WTC11 (cell line): ENCODE measurements around the gene ARSB. TPM values are rescaled to one million over a fixed set of nuclear protein-coding genes. Genes with fewer than 3 reads are reported as not detected.

Experiments
- ATAC-seq: fragments of 200-7000 bp; cut with Tn5 transposase; 2 replicates; pipeline ENCODE4 v1.10.0; 2021; ENCODE audit warnings: mild to moderate bottlenecking, moderate library complexity
- CTCF ChIA-PET: fragments of 300-600 bp; sonication (Branson Sonifier 250); formaldehyde crosslinking; loops from one replicate; lab custom pipeline; 2021; ENCODE audit warnings: antibody characterized with exemption; lab: Charles Lee
- POLR2A ChIA-PET: fragments of 350-600 bp; sonication (Branson Sonifier 250); formaldehyde crosslinking; loops from one replicate; lab custom pipeline; 2021; ENCODE audit warnings: antibody characterized with exemption; lab: Charles Lee
- DNase-seq: peaks from one replicate; pipeline ENCODE4 v3.0.0; 2021; ENCODE audit warnings: low spot score
- H3K27ac Mint-ChIP-seq: 2 replicates; pipeline ENCODE4 v1.8.0; 2021; ENCODE audit warnings: mixed read lengths
- H3K27me3 Mint-ChIP-seq: 2 replicates; pipeline ENCODE4 v1.8.0; 2021; ENCODE audit warnings: low read depth, mild to moderate bottlenecking, moderate library complexity, mixed read lengths
- H3K36me3 Mint-ChIP-seq: 2 replicates; pipeline ENCODE4 v1.8.0; 2021; ENCODE audit warnings: mixed read lengths
- H3K4me1 Mint-ChIP-seq: 2 replicates; pipeline ENCODE4 v1.8.0; 2022; ENCODE audit warnings: mixed read lengths
- H3K4me3 Mint-ChIP-seq: 2 replicates; pipeline ENCODE4 v1.8.0; 2021; ENCODE audit warnings: mild to moderate bottlenecking, moderate library complexity, mixed read lengths
- H3K9me3 Mint-ChIP-seq: 2 replicates; pipeline ENCODE4 v1.8.0; 2021; ENCODE audit warnings: mixed read lengths
- CBFB ChIP-seq: sonication (generic); formaldehyde crosslinking; IDR thresholded peaks from 2 replicates; pipeline ENCODE4 v1.8.1; 2022; ENCODE audit warnings: mild to moderate bottlenecking, low read depth, missing genetic modification reagents
- ERG ChIP-seq: fragments of 250-450 bp; sonication (Bioruptor Pico); IDR thresholded peaks from 2 replicates; pipeline ENCODE4 v1.8.0; 2021; ENCODE audit warnings: mild to moderate bottlenecking
- ETV6 ChIP-seq: sonication (generic); formaldehyde crosslinking; IDR thresholded peaks from 2 replicates; pipeline ENCODE4 v1.8.1; 2022; ENCODE audit warnings: mild to moderate bottlenecking, missing genetic modification reagents
- TP53 ChIP-seq: sonication (generic); formaldehyde crosslinking; IDR thresholded peaks from 2 replicates; pipeline ENCODE4 v1.8.1; 2023; ENCODE audit warnings: mild to moderate bottlenecking, missing genetic modification reagents
- ZNF281 ChIP-seq: sonication (generic); formaldehyde crosslinking; IDR thresholded peaks from 2 replicates; pipeline ENCODE4 v1.8.0; 2023; ENCODE audit warnings: mild to moderate bottlenecking, missing genetic modification reagents
- ZNF416 ChIP-seq: fragments of 250-450 bp; sonication (Bioruptor Pico); IDR thresholded peaks from 2 replicates; pipeline ENCODE4 v1.9.0; 2021; ENCODE audit warnings: mild to moderate bottlenecking, inconsistent platforms
- total RNA-seq: library from RNA; stranded (reverse); gene quantifications from 3 replicates; pipeline ENCODE4 v1.2.3, GENCODE V29; 2021
- TF ChIP-seq, protein P1 (sequence below): fragments of 250-450 bp; sonication (Bioruptor Pico); IDR thresholded peaks from 2 replicates; pipeline ENCODE4 v1.9.0; 2021; ENCODE audit warnings: mild to moderate bottlenecking
- TF ChIP-seq, protein P2 (sequence below): sonication (generic); formaldehyde crosslinking; IDR thresholded peaks from 2 replicates; pipeline ENCODE4 v1.8.0; 2023; ENCODE audit warnings: missing genetic modification reagents, mild to moderate bottlenecking, borderline replicate concordance
- TF ChIP-seq, protein P3 (sequence below): sonication (generic); formaldehyde crosslinking; conservative IDR thresholded peaks from 2 replicates; pipeline ENCODE4 v1.8.1; 2023; ENCODE audit warnings: mild to moderate bottlenecking, low read depth, missing genetic modification reagents, moderate library complexity
- TF ChIP-seq, protein P4 (sequence below): sonication (generic); formaldehyde crosslinking; IDR thresholded peaks from 2 replicates; pipeline ENCODE4 v1.8.0; 2022; ENCODE audit warnings: mild to moderate bottlenecking, missing genetic modification reagents
- TF ChIP-seq, protein P5 (sequence below): fragments of 250-450 bp; sonication (Bioruptor Pico); IDR thresholded peaks from 2 replicates; pipeline ENCODE4 v1.9.0; 2021; ENCODE audit warnings: mild to moderate bottlenecking, borderline replicate concordance
- TF ChIP-seq, protein P6 (sequence below): sonication (generic); formaldehyde crosslinking; IDR thresholded peaks from 2 replicates; pipeline ENCODE4 v1.8.1; 2023; ENCODE audit warnings: mild to moderate bottlenecking, missing genetic modification reagents, moderate library complexity

The ARSB gene
- total RNA-seq, 1 experiment from 2014 or later: 9.7 TPM

DNA sequence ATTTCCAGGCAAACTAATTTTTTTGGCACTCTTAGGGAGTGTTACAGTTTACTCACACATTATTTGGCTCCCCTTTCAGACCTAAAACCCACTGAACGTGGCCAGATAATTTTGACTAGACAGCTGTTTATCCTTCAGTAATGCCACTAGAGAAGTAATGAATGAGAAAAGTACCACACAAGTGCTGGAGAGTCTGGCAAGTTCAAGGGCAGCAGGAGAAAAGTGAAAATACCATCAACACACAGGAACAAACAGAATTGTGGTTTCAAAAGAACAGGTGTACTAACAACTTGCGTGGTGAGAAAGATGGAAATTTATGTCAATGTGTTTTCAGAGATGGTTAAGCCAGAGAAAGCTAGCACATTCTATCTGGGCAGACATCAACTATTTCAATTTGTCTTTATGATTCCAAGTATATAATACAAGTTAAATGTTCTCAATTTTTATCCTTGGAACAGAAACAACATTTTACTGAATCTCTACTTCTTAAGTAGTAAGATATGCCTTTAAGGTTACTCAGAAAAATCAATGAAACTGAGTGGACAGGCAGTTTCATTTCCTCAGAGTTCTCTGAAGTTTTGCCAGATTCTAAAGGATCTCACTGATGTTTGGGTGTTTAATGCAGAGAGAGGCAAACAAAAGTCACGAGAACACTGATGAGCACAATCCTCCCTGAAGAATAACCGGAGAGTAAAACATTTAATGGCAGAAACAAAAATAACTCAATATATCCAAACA, 91.0 kb downstream of the ARSB start (continued):
- TF ChIP-seq ETV6 (CRISPR knock-in tag) (no peak), CBFB (CRISPR knock-in tag) (no peak), ERG (no peak)
- TF ChIP-seq, all 79 proteins: peak for 0

DNA sequence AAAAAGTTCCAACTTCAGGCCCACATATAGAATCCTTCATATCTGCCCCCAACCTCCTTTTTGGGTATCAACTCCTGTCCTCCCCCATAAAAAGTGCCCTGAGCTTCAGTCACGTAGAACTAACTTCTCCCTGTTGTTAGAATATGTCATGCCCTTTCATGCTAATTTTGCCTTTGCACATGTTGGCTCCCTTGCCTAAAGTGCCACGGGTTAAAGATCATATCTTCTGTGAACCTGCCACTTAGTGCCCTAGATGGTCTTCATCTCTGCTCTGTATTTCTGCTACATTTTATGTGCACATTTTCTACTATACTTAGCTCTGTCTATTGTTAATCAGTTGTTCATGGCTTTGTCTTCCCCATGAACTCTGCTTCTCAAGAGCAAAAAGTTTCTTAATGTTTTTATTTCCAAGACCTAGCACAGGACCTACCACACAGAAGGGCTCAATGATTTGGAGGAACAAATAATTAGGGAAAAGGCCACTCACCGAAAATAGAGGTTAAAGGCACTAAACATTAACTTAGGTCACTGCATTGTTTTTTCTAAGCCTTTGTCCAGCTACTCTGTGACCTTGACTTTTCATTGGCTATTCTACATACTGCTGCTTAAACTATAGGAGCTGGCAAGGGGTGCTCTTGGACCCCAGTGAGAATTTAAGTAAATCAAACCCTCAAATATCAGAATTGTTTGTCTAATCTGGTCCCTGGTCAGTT, 94.3 kb downstream of the ARSB start:
- Mint-ChIP-seq H3K9me3 (no peaks in the 10 kb centered on the region), H3K4me3 (no peak overlapping the region), H3K4me1 (peaks cover 5% of the 10 kb centered on the region; the same call in 1 of the 2 replicates), H3K27ac (no peak overlapping the region), H3K27me3 (no peaks in the 10 kb centered on the region), H3K36me3 (no peaks in the 10 kb centered on the region)
- ChIA-PET CTCF (interaction anchor here (1.2 to 1.5 kb wide), 2 partner anchors 9 to 118 kb away, joined by 3 to 4 read pairs; no protein-coding TSS in a partner anchor), POLR2A (no interaction called here)
- no peak for DNase-seq
- no peak for ATAC-seq
- TF ChIP-seq, protein P1, sequence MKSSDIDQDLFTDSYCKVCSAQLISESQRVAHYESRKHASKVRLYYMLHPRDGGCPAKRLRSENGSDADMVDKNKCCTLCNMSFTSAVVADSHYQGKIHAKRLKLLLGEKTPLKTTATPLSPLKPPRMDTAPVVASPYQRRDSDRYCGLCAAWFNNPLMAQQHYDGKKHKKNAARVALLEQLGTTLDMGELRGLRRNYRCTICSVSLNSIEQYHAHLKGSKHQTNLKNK (CRISPR knock-in tag): no peak
- TF ChIP-seq, protein P2, sequence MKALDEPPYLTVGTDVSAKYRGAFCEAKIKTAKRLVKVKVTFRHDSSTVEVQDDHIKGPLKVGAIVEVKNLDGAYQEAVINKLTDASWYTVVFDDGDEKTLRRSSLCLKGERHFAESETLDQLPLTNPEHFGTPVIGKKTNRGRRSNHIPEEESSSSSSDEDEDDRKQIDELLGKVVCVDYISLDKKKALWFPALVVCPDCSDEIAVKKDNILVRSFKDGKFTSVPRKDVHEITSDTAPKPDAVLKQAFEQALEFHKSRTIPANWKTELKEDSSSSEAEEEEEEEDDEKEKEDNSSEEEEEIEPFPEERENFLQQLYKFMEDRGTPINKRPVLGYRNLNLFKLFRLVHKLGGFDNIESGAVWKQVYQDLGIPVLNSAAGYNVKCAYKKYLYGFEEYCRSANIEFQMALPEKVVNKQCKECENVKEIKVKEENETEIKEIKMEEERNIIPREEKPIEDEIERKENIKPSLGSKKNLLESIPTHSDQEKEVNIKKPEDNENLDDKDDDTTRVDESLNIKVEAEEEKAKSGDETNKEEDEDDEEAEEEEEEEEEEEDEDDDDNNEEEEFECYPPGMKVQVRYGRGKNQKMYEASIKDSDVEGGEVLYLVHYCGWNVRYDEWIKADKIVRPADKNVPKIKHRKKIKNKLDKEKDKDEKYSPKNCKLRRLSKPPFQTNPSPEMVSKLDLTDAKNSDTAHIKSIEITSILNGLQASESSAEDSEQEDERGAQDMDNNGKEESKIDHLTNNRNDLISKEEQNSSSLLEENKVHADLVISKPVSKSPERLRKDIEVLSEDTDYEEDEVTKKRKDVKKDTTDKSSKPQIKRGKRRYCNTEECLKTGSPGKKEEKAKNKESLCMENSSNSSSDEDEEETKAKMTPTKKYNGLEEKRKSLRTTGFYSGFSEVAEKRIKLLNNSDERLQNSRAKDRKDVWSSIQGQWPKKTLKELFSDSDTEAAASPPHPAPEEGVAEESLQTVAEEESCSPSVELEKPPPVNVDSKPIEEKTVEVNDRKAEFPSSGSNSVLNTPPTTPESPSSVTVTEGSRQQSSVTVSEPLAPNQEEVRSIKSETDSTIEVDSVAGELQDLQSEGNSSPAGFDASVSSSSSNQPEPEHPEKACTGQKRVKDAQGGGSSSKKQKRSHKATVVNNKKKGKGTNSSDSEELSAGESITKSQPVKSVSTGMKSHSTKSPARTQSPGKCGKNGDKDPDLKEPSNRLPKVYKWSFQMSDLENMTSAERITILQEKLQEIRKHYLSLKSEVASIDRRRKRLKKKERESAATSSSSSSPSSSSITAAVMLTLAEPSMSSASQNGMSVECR (CRISPR knock-in tag): no peak
- no peak for TF ChIP-seq ZNF281 (CRISPR knock-in tag)
- TF ChIP-seq, protein P3, sequence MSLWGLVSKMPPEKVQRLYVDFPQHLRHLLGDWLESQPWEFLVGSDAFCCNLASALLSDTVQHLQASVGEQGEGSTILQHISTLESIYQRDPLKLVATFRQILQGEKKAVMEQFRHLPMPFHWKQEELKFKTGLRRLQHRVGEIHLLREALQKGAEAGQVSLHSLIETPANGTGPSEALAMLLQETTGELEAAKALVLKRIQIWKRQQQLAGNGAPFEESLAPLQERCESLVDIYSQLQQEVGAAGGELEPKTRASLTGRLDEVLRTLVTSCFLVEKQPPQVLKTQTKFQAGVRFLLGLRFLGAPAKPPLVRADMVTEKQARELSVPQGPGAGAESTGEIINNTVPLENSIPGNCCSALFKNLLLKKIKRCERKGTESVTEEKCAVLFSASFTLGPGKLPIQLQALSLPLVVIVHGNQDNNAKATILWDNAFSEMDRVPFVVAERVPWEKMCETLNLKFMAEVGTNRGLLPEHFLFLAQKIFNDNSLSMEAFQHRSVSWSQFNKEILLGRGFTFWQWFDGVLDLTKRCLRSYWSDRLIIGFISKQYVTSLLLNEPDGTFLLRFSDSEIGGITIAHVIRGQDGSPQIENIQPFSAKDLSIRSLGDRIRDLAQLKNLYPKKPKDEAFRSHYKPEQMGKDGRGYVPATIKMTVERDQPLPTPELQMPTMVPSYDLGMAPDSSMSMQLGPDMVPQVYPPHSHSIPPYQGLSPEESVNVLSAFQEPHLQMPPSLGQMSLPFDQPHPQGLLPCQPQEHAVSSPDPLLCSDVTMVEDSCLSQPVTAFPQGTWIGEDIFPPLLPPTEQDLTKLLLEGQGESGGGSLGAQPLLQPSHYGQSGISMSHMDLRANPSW: no peak
- TF ChIP-seq, protein P4, sequence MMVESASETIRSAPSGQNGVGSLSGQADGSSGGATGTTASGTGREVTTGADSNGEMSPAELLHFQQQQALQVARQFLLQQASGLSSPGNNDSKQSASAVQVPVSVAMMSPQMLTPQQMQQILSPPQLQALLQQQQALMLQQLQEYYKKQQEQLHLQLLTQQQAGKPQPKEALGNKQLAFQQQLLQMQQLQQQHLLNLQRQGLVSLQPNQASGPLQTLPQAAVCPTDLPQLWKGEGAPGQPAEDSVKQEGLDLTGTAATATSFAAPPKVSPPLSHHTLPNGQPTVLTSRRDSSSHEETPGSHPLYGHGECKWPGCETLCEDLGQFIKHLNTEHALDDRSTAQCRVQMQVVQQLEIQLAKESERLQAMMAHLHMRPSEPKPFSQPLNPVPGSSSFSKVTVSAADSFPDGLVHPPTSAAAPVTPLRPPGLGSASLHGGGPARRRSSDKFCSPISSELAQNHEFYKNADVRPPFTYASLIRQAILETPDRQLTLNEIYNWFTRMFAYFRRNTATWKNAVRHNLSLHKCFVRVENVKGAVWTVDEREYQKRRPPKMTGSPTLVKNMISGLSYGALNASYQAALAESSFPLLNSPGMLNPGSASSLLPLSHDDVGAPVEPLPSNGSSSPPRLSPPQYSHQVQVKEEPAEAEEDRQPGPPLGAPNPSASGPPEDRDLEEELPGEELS (CRISPR knock-in tag): no peak
- TF ChIP-seq TP53: no peak
- TF ChIP-seq, protein P5, sequence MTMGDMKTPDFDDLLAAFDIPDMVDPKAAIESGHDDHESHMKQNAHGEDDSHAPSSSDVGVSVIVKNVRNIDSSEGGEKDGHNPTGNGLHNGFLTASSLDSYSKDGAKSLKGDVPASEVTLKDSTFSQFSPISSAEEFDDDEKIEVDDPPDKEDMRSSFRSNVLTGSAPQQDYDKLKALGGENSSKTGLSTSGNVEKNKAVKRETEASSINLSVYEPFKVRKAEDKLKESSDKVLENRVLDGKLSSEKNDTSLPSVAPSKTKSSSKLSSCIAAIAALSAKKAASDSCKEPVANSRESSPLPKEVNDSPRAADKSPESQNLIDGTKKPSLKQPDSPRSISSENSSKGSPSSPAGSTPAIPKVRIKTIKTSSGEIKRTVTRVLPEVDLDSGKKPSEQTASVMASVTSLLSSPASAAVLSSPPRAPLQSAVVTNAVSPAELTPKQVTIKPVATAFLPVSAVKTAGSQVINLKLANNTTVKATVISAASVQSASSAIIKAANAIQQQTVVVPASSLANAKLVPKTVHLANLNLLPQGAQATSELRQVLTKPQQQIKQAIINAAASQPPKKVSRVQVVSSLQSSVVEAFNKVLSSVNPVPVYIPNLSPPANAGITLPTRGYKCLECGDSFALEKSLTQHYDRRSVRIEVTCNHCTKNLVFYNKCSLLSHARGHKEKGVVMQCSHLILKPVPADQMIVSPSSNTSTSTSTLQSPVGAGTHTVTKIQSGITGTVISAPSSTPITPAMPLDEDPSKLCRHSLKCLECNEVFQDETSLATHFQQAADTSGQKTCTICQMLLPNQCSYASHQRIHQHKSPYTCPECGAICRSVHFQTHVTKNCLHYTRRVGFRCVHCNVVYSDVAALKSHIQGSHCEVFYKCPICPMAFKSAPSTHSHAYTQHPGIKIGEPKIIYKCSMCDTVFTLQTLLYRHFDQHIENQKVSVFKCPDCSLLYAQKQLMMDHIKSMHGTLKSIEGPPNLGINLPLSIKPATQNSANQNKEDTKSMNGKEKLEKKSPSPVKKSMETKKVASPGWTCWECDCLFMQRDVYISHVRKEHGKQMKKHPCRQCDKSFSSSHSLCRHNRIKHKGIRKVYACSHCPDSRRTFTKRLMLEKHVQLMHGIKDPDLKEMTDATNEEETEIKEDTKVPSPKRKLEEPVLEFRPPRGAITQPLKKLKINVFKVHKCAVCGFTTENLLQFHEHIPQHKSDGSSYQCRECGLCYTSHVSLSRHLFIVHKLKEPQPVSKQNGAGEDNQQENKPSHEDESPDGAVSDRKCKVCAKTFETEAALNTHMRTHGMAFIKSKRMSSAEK (CRISPR knock-in tag): no peak
- TF ChIP-seq, protein P6, sequence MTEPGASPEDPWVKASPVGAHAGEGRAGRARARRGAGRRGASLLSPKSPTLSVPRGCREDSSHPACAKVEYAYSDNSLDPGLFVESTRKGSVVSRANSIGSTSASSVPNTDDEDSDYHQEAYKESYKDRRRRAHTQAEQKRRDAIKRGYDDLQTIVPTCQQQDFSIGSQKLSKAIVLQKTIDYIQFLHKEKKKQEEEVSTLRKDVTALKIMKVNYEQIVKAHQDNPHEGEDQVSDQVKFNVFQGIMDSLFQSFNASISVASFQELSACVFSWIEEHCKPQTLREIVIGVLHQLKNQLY (CRISPR knock-in tag): no peak
- no peak for TF ChIP-seq ZNF416
